OCI-LY7 (cell line): Measurements from ENCODE around the gene CHD5.

Experiments
- CTCF ChIP-seq: fragments of 200-600 bp; sonication (generic); conservative IDR thresholded peaks from 2 replicates; pipeline ENCODE4 v1.5.1; 2014; ENCODE audit warnings: mild to moderate bottlenecking, antibody characterized with exemption, low read length, moderate library complexity, mixed read lengths
- EZH2phosphoT487 ChIP-seq: fragments of 200-600 bp; sonication (generic); IDR thresholded peaks from 2 replicates; pipeline ENCODE4 v1.6.1; 2018; ENCODE audit warnings: low read depth, borderline replicate concordance, mild to moderate bottlenecking, mixed run types, antibody characterized with exemption, low read length, moderate library complexity, mixed read lengths

GRCh38 chr1:6118415-6118814 lies 61.7 kb downstream of the CHD5 start:
- TF ChIP-seq CTCF (no peak), EZH2phosphoT487 (no peak)
